ENCODE measurements around the gene CANX.

DNA sequence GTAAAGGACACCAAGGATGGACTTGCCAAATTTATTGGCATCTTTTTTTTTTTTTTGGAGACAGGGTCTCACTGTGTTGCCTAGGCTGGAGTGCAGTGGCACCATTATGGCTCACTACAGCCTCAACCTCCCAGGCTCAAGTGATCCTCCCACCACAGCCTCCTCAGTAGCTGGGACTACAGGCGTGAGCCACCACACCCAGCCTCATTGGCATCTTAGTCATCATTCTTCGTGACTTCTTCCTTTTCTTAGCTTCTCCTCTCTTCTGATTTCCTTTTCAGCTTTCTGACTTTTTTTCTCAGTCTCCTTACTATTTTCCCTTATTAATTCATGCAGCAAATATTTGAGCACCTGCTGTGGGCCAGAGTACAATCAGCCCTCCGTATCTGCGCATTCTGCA, 40.0 kb downstream of the CANX start:
- no peak for TF ChIP-seq EZH2 (IDR thresholded peaks at IDR 0.05; ENCODE audit: insufficient read depth, poor library complexity, severe bottlenecking)
- TF ChIP-seq EZH2phosphoT487 (IDR thresholded peaks at IDR 0.05; ENCODE audit: insufficient read depth, low read depth): no peak

All from GM23248 (cell line).